HG02870 (cell line): ENCODE measurements around the gene OR2H1.

Source experiments
- ATAC-seq: cut with Tn5 transposase; IDR thresholded peaks from one replicate; pipeline ENCODE4 v1.9.1; 2021; ENCODE audit warnings: mild to moderate bottlenecking, moderate library complexity; ENCODE audit not compliant: unreplicated experiment

OR2H1 gene

DNA sequence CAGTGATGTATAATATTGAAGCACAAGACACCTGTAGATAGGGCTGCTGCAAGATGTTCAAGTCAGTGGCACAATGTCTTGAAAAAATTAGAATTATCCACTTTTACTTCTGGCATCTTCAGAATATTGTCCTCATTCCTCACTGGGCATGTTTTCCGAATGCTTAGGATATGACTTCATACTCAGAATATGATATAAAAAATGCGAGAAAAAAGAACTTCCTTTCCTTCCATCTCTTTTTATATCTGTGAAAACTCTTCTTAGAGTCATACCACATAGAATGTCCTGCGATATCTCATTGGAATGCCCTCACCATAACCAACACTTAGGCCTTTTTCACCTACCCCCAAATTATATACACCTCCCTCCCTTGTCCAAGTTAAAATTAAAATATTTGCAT is 26.2 kb downstream of the OR2H1 start:
- ATAC-seq: no peak

DNA sequence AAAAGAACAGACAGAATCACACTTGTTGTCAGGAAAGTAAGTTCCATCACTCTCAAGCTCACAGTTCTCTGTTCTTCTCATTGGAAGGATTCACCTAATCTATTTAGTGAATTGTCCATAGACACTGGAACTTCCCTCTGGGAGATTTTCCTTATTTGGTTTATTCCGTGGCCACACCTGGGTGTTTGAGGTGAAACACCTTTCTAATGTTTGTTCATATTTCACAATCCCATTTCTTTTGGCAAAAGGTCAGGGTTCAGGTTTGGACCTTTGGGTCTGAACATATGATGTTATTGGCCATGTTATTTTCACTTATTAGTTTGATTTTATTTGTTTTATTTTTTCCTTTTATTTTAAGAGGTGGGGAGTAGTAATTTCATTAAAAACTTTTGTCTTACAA is 26.8 kb downstream of the OR2H1 start:
- ATAC-seq: no peak

DNA sequence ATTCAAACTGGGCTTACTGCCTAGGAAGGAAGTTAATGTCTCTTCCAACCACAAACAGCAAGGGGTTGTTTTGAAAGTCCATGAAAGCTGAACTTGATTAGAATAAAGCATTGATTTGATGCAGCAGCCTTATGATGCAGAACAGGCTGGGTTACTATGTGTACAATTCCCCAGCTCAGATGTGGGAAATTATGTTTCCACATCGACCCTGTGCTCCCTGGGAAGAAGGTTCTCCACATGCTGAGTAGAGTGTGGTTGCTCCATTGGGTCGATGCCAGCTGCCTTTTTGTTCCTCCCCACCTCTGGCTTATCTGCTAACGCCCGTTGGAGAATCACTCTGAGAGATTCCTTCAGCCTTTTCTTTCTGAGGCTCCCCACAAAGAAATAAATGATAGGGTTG is 29.6 kb downstream of the OR2H1 start:
- ATAC-seq: no peak

DNA sequence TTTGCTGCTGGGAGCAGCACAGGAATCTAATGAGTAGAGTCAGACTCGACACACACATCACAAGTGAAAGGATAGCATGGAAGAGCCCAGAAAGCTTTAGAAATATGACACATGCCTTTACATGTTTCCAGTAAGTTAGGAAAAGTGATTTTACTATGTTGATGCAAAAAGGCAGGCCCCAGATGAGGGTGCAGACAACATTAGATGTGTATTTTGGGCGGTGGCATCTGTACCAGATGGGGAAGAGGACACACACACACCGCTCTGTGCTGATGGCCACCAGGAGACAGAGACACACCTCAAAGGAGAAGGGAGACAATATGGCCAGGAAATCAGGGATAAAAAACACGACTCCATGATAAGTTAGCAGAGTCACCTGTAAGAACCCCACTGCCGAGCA is 30.2 kb downstream of the OR2H1 start:
- ATAC-seq: no peak

DNA sequence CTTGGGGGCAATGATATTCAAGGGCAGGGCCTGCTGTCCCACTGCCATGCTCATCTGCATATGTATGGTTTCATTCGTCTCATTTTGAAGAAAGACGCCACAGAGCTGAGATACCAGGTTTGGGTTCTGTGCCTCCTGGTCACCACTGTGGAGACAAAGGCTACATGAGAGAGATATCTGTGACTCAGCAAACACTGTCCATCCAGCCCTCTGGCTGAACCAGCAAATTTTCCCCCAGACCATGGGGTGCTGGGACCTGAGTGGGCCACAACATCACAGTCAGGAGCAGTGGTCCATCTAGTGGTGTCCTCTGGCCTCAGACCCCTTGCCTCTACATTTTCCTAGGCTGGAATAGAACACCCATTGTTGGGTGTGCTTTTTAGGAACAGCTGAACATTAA is 30.7 kb downstream of the OR2H1 start, which contains the start of gene MAS1L:
MAS1L (minus strand) TSS at position 297 of the 400 bp plus-strand sequence; CDS start at position 243, 54 bp downstream.
- ATAC-seq: no peak

DNA sequence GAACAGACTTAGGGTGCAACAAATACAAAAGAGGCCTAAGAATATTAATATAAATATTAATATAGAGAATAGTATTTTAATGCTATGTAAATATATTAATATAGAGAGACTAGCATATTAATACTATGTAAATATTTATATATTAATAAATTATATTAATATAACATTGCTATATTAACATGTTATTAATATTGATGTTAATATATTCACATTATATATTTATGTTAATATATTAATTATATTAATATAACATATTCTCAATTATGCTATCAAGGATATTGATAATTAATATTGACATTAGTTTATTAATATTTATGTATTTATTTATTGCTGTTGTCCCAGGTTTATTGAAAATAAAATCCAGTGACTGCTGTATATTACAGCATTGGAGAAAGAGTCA is 31.9 kb downstream of the OR2H1 start:
- no peak for ATAC-seq

DNA sequence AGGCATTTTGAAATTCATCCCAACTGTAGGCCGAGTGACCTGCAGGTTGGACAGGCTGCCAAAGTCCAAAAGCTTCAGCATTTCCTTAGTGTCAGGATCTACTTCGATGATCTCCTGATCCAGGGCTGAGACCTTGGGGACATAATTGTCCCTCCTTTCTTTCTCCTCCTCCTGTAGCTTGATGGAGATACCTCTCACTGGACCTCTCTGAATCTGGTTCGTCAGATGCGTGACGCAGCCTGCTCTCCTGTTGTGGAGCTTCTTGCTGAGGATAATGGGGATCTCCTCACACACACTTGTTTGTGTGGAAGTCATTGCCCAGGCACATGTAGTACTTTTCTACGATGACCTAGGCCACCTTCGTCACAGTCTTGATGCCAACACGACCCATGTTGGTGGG is 32.3 kb downstream of the OR2H1 start:
- no peak for ATAC-seq

DNA sequence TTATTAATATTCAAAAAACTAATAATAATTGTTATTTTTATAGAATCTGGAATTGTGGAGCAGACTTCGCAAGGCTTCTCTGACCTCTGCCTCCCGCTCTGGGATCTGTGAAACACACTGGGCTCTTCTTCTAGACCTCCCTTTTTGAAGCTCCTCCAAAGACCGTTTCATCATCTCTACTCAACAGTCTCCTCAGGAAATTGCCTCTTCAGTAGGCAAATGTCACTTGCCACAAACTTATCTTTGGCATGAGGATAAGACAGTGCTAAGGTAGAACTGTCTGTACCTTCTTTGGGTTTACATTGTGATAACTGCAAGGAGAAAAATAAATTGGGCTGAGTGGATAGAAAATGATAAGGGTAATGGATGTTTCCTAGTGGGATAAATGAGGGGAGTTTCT is 33.1 kb downstream of the OR2H1 start:
- ATAC-seq: no peak

DNA sequence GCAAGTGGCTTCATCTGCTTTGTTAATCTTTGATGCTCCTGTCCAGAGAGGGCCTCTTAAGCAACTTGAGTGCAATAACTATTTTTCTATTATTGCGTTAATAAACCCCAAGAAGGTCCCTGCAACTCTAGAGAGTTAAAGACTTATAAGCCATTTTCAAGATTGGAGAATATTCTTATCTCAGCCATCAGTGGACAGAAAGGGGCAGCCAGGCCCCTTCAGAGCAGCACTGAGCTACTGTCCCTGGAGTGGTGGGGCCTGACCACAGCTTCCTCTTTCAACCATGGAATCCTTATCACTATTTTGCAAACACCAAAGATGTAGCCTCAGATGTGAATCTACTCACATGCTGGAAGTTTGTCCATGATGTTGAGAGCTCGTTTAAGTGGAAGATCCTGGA is 33.6 kb downstream of the OR2H1 start:
- ATAC-seq: no peak

DNA sequence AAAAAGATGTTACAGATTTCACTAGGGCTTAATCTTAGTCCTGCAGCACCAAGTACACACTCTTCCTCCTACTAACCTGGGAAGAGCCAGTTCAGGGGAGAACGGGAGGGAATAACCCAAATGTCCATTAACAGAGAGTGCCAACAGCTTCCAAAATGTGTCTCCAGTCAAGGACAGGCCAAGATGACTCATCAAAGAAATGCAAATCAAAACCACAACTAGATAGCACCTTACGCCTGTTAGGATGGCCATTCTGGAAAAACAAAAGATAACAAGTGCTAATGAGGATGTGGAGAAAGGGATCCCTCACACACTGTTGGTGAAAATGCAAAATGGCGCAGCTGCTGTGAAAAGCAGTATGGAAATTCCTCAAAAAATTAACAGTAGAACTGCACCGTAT is 34.6 kb downstream of the OR2H1 start:
- ATAC-seq: no peak

DNA sequence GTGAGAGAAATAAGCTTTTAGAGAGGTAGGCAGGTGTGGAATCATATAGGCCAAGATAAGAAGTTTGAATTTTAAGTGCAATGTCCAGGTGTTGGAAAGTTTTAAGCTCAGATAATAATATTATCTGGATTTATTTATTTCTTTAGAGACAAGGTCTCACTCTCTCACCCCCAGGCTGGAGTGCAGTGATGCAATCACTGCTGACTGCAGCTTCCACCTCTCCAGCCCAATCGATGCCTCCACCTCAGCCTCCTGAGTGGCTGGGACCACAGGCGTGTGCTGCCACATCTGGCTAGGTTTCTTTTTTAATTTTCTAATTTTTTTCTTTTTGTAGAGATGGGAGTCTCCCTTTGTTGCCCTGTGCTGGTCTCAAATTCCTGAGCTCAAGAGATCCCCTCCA is 36.3 kb downstream of the OR2H1 start:
- no peak for ATAC-seq

DNA sequence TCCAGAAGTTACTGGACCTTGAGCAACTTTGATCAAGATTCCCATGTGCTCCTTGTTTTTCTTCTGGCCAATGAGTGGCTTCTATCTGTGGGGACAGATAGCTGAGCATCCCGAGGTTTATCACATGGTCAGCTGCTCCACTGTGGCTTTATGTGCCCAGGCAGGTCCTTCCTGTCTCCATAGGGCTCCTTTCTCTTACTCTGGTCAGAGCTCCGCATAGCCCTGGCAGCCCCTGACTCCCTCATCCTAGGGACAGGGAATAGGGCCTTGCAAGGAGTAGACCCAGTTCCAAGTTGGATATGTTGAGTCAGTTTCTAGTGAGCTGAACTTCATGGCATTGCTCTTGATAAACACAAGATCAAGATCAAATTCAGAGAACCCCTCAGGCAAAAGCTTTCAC is 37.2 kb downstream of the OR2H1 start:
- no peak for ATAC-seq

DNA sequence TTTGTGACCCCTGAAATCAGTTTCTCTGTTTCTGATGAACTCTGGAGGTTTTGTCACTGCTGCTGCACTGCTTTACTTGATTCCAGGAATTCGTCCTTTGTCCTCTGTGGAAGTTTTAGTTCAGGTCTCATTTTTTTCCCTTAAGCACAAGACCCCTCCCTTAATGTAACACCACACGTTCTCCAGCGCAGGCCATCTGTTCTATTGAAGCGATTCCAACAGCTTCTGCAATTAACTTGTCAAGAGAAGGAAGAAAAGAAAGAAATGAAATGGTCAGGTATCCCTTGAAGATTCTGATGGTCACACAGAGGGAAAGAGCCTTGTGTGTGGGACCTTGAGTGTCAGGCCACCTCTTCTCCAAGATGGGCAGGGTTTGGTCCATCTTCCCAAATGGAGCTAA is 38.6 kb downstream of the OR2H1 start:
- ATAC-seq: no peak

DNA sequence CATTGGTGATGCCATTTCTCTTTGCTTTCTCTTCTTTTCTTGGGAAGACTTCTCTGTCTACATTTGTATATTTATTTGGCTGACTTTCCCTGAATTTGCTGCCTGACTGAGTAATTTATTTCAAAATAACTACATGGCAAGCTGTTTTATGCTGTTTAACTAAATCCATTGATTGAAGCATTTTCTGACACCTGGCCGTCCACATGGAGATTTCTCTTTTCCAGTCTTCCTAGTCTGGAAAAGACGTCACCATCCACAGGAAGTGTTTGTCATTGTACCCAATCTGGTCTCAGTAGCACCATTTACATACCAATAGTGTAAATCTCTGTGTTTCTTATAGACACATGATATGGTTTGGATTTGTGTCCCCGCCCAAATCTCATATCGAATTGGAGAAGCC is 40.0 kb downstream of the OR2H1 start:
- no peak for ATAC-seq

DNA sequence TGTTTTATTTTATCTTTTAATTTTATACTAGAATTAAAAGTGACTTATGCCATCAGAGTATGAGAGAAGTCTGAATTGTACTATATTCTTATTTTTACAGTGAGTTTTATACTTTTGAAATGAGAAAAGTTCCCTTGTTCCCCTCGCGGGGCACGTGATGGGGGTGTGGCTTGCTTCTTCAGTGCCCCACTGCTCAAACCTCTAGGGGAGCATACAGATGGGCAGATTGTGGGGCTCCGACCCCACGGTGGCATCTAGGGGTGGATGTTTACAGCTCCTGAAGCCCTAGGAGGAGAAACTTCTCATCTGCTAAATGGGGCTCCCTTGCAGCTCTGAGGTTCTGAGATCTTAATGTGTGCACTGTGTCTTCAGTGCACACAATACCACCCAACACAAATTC is 42.7 kb downstream of the OR2H1 start:
- ATAC-seq: no peak

DNA sequence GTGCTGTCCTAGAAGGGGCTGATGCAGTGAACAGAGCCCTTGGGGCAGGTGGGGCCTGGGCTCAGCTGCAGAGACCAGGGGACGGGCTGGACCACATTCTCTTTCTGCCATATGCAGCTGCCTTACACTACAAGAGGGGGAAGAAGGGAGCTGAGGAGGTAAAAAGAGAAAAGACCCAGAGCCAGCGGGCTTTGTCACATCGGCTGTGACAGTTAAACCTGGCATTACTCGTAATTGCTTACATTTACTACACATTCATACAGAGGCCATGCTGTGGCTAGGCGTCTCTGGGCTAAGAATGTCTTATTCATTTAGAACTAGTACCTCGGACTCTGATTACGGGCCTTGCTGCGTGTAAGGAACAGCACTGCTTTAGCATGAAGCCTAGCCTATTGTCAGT is 43.6 kb downstream of the OR2H1 start:
- ATAC-seq: no peak

DNA sequence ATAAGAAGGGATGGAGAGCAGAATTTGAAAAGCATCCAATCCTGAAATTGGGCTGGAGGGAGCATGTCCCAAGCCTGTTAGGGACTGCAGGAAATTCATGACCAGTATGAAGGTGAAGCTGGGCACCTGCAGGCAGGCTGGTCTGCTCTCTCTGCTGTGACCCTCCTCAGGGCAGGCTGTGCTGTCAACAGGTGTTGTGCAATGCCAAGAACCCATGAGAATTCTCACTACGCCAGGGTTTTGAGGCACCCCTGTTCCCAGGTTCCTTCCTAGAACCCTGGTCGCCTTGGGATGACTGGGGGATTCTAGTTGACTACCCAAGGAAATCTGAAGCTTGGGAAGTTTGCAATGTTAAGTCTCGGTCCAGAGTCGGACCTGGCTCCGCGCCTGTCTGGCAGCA is 44.2 kb downstream of the OR2H1 start:
- ATAC-seq: no peak

DNA sequence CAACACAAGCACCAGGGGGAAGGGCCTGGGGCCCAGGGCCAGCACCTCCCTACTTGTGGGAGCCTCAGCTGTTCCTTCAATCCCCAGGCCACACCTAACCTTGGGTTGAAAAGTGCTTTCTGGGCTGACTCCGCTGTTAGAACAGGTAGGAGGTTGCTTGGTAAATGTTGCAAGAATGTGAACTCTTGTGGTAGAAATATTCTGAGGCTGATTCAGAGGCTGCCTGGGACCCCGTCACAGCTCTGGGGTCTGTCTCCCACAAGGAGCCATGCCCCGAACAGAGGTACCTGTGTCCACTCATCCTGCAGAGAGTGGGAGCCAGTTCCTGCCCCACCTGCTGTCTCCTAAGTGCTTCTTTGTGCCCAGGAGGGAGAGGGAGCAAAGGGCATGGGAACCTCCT is 45.2 kb downstream of the OR2H1 start:
- ATAC-seq: no peak

DNA sequence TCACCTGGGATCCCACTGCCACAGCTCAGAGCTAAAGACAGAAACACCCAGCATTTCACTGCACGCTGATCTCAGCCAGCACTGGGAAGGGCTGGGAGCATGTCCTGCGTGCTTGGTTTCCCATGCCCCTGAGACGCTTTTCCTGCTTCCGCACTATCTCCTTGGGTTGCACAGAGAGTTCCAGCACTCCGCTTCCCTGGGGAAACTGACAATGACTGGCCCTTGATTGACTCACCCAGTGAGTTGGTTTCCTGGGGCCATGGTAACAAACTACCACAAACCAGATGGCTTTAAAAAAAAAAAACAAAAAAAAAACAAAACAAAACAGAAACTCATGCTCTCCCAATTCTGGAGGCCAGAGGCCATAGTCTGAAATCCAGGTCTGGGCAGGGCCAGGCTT is 45.6 kb downstream of the OR2H1 start:
- ATAC-seq: no peak

DNA sequence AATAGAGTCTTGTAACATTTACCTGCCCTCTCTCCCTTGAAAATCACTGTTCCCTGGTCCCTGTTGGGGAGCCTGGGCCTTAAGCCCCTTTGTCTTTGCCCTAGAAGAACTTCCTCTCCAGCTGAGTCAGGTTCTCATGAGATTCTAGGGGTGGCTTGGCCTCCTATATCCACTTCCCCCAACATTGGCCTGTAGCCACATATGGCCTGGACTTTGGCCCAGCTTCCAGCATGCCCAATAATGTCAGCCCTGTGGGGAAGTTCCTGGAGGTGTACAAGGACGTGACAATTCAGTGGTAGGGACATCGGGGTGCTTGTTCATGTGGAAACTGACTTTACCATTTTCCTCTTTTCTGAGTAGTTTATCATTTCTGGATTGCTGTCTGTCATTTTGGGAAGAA is 48.0 kb downstream of the OR2H1 start:
- no peak for ATAC-seq

DNA sequence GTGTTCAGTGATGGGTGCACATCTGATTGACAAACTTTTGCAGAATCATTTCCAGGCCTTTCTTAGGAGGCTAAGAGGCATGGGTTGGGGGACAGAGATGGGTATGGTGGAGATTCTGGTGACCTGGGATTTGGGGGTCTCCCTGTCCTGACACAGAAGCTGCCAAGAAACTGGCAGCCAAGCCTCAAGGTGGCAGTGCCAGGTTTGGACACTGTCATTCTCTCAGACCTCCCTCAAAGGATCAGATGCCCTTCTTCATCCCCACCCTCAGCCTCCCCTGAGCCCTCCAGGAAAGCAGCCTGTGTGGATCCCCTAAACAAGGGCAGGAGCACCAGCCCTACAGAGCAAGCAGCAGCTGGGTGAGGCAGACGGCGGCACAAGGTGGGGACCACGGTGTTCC is 48.9 kb downstream of the OR2H1 start:
- no peak for ATAC-seq

DNA sequence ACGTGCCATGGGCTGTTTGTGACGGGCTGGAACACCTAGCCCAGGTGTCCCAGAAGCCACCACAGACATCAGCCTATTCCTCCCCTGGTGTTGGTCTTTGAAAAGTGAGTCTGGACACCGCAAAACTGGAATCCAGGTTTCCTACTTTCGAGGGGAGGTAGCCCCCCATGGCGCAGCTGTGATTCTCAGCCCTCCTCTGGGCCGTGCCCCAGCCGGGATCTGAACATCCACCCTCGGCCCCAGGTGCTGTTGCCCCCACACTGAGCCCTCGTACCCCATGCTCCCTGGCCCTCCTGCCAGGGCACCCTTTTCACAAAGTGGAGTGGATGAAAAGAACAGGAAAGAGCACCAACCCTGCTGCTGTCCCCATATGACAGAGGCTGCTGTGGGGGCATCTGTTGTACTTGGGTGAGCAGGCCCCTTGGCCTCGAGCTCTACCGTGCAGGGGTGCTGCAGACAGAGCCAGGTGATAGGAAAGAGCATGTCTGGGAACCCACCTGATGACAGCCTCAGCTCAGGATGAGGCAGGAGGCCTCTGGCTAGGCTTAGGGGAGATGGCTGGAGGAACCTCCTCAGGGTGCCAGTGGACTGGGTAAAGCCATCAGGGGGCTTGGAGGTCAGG is 49.6 kb downstream of the OR2H1 start:
- no peak for ATAC-seq

DNA sequence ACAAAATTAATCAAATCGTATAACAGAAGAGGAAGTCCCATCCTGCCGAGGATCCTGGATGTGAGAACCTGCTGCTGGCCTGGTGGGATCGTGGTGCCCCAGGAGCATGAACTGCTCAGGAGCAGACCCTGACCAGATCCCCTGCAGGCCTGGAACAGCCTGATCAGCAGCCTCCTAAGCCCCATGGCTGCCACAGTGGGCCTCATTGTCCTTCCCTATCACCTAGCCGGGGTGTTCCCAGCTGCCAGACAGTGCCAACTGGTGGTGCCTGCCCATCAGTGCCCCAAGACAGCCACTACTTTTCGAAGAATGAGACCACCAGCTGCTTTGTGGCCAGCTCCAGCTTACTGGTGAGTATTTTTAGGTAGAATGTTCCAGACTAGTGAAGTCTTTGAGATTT is 50.4 kb downstream of the OR2H1 start:
- no peak for ATAC-seq

DNA sequence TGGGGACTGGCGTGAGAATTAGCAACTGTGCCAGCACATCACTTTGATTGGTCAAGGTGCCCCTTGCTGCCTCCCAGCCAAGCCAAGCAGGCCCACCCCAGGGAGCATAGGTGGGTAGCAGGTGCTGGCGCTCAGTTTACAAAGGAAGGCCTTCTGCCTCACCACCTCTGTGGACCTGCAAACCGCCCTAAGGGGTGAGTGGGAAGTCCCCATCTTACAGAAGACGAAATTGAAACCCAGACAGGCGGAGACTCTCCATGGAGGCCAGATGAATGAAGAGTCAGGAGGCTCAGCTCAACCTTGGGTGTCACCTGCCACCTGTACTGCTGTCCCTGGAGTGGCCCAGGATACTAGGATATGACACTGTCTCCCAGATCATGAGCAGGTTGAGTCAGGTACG is 52.3 kb downstream of the OR2H1 start:
- ATAC-seq: peak; percentile 86
